Stomach (tissue), 4 donors: ENCODE results near the gene C14orf180.

Source experiments
- CTCF ChIP-seq, 7 experiments: fragments of 450-650 bp in 4 of 7; fragments of 200-600 bp in 3 of 7; sonication (generic) in 3 of 7; IDR thresholded peaks; one replicate each; pipeline ENCODE4 v1.5.1; 2016 to 2019; ENCODE audit warnings: antibody characterized with exemption in 7 of 7, control low read depth in 2 of 7, mild to moderate bottlenecking in 1 of 7
- EP300 ChIP-seq: sonication (generic); formaldehyde crosslinking; IDR thresholded peaks from one replicate; pipeline ENCODE4 v1.6.1; 2017; ENCODE audit warnings: antibody characterized with exemption
- POLR2A ChIP-seq, 4 donors: fragments of 450-650 bp; IDR thresholded peaks; one replicate each; pipeline ENCODE4 v1.6.1; 2016; ENCODE audit warnings: antibody characterized with exemption in 4 of 4, control low read depth in 2 of 4, mild to moderate bottlenecking in 1 of 4, moderate library complexity in 1 of 4

GRCh38 chr14:104602315-104602932, 22.9 kb downstream of the C14orf180 start:
- TF ChIP-seq EP300: no peak
- TF ChIP-seq CTCF (IDR thresholded peaks at IDR 0.05): no peak
- no peak for TF ChIP-seq POLR2A (IDR thresholded peaks at IDR 0.05)
